ENCODE data around the gene SLC17A4.

SLC17A4 gene

DNA sequence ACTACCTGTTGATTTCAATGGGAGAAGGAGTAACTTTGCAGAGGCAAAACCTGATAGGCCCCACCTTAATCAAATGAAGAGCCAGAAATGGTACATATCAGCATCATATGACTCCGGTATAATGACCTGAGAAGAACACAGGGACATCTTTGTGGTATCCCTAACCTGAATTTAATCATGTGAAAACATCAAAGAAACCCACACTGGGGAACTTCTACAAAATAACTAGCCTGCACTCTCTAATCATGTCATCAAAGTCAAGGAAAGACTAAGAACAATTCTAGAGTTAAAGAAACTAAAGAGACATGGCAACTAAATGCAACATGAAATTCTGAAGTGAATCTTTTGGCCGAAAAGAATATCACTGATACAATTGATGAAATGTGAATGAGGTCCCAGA is 34.9 kb downstream of the SLC17A4 start:
- TF ChIP-seq CTCF (IDR thresholded peaks at IDR 0.05; ENCODE audit: extremely low read depth, missing control alignments), result no peak

DNA sequence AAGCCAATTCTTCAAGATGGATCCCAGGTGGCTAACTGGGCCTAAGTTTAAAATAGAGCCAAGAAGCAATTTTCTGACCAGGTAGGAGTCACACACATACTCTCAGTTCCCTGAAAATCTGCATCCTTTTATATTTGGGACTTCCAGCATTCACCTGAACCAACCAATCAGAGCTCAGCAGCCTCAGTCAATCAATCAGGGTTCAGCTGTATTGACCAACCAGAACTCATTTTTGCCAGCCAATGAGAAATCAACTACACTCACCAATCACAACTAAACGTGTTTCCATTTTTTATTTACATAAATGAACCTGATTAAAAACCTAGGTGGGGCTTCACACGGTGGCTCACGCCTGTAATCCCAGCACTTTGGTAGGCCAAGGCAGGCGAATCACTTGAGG is 37.5 kb downstream of the SLC17A4 start:
- no peak for TF ChIP-seq CTCF (IDR thresholded peaks at IDR 0.05; ENCODE audit: extremely low read depth, missing control alignments)
- no peak for DNase-seq (ENCODE audit: low spot score)

More for the DNA sequence above, 34.9 kb downstream of the SLC17A4 start:
- no peak for DNase-seq (ENCODE audit: low spot score)

- no peak for DNase-seq (ENCODE audit: low spot score)
- TF ChIP-seq CTCF (IDR thresholded peaks at IDR 0.05; ENCODE audit: extremely low read depth, missing control alignments), result no peak
These were observed 39.4 kb downstream of the SLC17A4 start for GRCh38 chr6:25793970-25794369.

GRCh38 chr6:25794784-25795183 is 40.2 kb downstream of the SLC17A4 start:
- TF ChIP-seq CTCF (IDR thresholded peaks at IDR 0.05; ENCODE audit: extremely low read depth, missing control alignments), result no peak
- no peak for DNase-seq (ENCODE audit: low spot score)

- DNase-seq (ENCODE audit: low spot score), result no peak
These were observed 46.9 kb downstream of the SLC17A4 start for GRCh38 chr6:25801436-25801835.

DNA sequence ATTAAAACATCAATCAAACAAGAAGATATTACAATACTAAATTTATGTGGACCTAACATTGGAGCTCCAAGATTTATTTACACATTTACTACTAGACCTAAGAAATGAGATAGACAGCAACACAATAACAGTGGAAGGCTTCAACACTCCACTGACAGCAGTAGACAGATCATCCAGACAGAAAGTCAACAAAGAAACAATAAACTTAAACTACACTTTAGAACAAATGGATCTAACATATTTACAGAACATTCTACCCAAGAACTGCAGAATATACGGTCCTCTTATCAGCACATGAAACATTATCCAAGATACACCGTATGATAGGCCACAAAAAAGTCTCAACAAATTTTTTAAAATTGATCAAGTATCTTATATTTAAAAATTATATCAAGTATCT is 50.3 kb downstream of the SLC17A4 start:
- no peak for DNase-seq (ENCODE audit: low spot score)
- TF ChIP-seq CTCF (IDR thresholded peaks at IDR 0.05; ENCODE audit: extremely low read depth, missing control alignments), result no peak

More at GRCh38 chr6:25801436-25801835, 46.9 kb downstream of the SLC17A4 start:
- TF ChIP-seq CTCF (IDR thresholded peaks at IDR 0.05; ENCODE audit: extremely low read depth, missing control alignments), result no peak

DNA sequence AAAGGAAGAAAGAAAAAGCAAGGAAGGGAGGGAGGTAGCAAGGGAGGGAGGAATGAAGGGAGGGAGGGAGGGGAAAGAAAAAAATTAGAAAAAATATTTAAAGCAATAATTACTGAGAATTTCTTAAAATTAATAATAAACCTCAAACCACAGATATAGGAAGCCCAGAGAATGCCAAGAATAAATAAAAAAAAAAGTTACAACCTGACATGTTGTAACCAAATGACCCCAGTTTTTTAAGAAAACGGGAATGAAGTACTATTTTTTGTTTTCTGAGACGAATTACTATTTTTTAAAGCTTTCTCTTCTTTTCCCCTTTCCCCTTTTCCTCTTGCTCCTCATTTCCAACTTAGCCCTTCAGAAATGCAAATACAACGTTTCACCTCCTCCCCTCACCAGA is 60.7 kb downstream of the SLC17A4 start:
- no peak for DNase-seq (ENCODE audit: low spot score)
- TF ChIP-seq CTCF (IDR thresholded peaks at IDR 0.05; ENCODE audit: extremely low read depth, missing control alignments), result no peak
